GM18520 (cell line): ENCODE measurements around the gene DHX30.
"Not testable (repeated sequence)": the region's sequence is repeated elsewhere in the genome, so short reads cannot be mapped to it uniquely, and the experiment has no call there.

ENCODE experiments used
- ATAC-seq: cut with Tn5 transposase; IDR thresholded peaks from one replicate; pipeline ENCODE4 v1.9.1; 2021; ENCODE audit not compliant: unreplicated experiment

DHX30 gene

GRCh38 chr3:47802734-47803479, at the start of gene DHX30:
Gene DHX30 (plus strand): TSS chr3:47803138. CDS start chr3:47810684, 7,546 bp downstream.
- ATAC-seq = peak; percentile 70

GRCh38 chr3:47758261-47759025, 44.5 kb upstream of the DHX30 start:
- ATAC-seq = no peak

- not testable (repeated sequence) for ATAC-seq
Observed at GRCh38 chr3:47760207-47760606, 42.7 kb upstream of the DHX30 start.

- ATAC-seq = no peak
Observed at GRCh38 chr3:47761046-47761445, 41.9 kb upstream of the DHX30 start.

GRCh38 chr3:47762233-47762632, 40.7 kb upstream of the DHX30 start:
- ATAC-seq = no peak

GRCh38 chr3:47766186-47766585, 36.8 kb upstream of the DHX30 start:
- no peak for ATAC-seq

GRCh38 chr3:47772047-47772446, 30.9 kb upstream of the DHX30 start:
- no peak for ATAC-seq

- no peak for ATAC-seq
Observed at GRCh38 chr3:47772788-47773187, 30.1 kb upstream of the DHX30 start.

- ATAC-seq = no peak
Observed at GRCh38 chr3:47778746-47779145, 24.2 kb upstream of the DHX30 start.

- ATAC-seq = peak; percentile 22
Observed at GRCh38 chr3:47780741-47781684, 21.9 kb upstream of the DHX30 start.

- ATAC-seq = peak; percentile 86
Observed at GRCh38 chr3:47781685-47782445, 21.1 kb upstream of the DHX30 start, which contains the start of gene SMARCC1. Gene SMARCC1 (minus strand): TSS chr3:47781893. CDS start chr3:47781797, 96 bp downstream.

- no peak for ATAC-seq
Observed at GRCh38 chr3:47782446-47783308, 20.3 kb upstream of the DHX30 start.

GRCh38 chr3:47783673-47784072, 19.3 kb upstream of the DHX30 start:
- no peak for ATAC-seq

- ATAC-seq = no peak
Observed at GRCh38 chr3:47791193-47791855, 11.6 kb upstream of the DHX30 start.

GRCh38 chr3:47792699-47793098, 10.2 kb upstream of the DHX30 start:
- no peak for ATAC-seq

- no peak for ATAC-seq
Observed at GRCh38 chr3:47794544-47794943, 8.4 kb upstream of the DHX30 start.

- ATAC-seq = no peak
Observed at GRCh38 chr3:47799733-47800132, 3.2 kb upstream of the DHX30 start.

- ATAC-seq = no peak
Observed at GRCh38 chr3:47803480-47804025, 615 bp downstream of the DHX30 start.

- ATAC-seq = no peak
Observed at GRCh38 chr3:47804577-47804976, 1.6 kb downstream of the DHX30 start.
